Astrocyte of the cerebellum (primary cell): Measurements from ENCODE around the gene SAMD1.

Experiments used
- DNase-seq: peaks from one replicate; pipeline ENCODE4 v3.0.0-alpha.2; 2011; ENCODE audit warnings: low read depth
- H3K4me3 ChIP-seq: 2 replicates; pipeline ENCODE4 v1.5.1; 2011; ENCODE audit warnings: mild to moderate bottlenecking, low read depth, low read length, moderate library complexity
- in situ Hi-C: cut with HindIII; loops from 2 replicates; pipeline ENCODE4 v1.10.0; 2017; ENCODE audit warnings: low sequenced_read_pairs
- TF ChIP-seq, protein P1 (sequence below): IDR thresholded peaks from 2 replicates; pipeline ENCODE4 v1.5.1; 2012; ENCODE audit warnings: low read length, low read depth, moderate library complexity, mild to moderate bottlenecking; ENCODE audit errors: missing control alignments

The SAMD1 gene

DNA sequence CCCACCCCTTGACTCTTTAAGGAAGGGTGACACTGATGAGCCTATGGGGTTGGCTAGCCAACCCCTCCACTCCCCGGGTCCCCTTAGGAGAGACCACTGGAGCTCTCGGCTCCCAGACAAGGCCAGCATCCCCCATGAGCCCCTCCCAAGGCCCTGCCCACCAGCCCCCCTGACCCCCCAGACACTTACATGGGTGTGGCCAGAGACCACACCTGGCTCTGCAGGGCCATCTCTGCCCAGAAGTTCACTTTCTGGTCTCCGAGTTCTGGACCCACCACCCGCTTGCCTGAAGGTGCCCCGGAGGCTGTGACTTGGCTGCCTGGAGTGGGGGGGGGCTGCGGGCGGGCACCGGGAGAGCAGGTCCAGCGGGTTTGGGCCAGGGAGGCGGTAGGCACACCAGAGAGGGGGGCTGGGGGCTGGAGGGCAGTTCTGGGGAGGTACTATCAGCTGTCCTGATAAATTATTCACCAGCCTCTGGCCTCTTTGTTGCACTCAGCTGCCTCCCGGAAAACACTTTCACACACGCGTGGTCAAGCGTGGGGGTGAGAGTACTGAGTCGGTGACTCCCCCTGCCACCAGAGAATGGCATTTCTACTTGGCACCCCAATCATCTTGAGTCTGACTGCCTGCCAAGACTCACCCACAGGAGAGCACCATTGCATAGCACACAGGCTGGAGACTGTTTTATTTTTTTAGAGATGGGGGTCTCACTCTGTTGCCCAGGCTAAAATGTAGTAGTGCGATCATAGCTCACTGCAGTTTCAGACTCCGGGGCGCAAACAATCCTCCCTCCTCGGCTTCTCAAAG, 28.6 kb downstream of the SAMD1 start, which contains the start of gene PALM3:
Gene PALM3 (minus strand): TSS at position 326 of the 807 bp plus-strand sequence. CDS start 96 bp downstream, at position 230.
- no peak for DNase-seq
- H3K4me3 ChIP-seq, result no peak within 1 kb of the TSS
- in situ Hi-C loops, result no loop called here
- TF ChIP-seq, protein P1, sequence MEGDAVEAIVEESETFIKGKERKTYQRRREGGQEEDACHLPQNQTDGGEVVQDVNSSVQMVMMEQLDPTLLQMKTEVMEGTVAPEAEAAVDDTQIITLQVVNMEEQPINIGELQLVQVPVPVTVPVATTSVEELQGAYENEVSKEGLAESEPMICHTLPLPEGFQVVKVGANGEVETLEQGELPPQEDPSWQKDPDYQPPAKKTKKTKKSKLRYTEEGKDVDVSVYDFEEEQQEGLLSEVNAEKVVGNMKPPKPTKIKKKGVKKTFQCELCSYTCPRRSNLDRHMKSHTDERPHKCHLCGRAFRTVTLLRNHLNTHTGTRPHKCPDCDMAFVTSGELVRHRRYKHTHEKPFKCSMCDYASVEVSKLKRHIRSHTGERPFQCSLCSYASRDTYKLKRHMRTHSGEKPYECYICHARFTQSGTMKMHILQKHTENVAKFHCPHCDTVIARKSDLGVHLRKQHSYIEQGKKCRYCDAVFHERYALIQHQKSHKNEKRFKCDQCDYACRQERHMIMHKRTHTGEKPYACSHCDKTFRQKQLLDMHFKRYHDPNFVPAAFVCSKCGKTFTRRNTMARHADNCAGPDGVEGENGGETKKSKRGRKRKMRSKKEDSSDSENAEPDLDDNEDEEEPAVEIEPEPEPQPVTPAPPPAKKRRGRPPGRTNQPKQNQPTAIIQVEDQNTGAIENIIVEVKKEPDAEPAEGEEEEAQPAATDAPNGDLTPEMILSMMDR, result no peak

DNA sequence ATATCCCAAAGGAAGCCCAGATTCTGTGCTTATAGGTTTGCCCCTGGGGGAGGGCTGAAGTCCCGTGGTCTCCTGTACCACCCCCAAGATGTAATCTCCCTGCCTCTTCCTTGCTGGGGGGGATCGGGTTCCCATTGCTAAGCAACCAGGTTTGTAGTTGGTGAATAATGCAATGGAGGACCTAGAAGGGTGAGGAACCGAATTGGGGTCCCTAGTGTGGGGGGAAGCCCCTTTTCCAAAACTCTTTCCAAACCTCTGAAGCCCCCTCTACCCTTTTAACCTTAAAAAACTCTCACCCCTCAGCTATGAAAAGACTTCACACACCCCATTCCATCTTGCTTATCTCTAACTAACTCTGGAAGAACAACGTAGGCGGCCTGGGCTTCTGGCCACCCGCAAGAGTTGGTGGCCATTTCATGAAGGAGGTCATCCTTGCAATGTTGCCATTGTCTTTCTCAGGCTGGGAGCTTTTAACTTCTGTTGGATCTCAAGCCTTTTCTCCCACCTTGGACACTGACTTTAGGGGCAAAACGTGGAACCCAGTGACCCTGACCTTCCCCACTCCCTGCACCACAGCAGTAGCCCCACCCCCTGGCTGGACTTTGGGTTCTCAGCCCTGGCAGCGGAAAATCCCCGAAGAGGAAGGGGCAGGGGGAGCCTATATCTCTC, 29.3 kb downstream of the SAMD1 start:
- in situ Hi-C loops, result no loop called here
- DNase-seq, result no peak
- H3K4me3 ChIP-seq, result no peak overlapping the region
- TF ChIP-seq, protein P1, result no peak

- TF ChIP-seq, protein P1, result no peak
- no peak overlapping the region for H3K4me3 ChIP-seq
- in situ Hi-C loops, result no loop called here
- no peak for DNase-seq
These were observed 30.8 kb downstream of the SAMD1 start for GRCh38 chr19:14059652-14060155.

GRCh38 chr19:14059093-14059480, 31.5 kb downstream of the SAMD1 start:
- in situ Hi-C loops, result no loop called here
- TF ChIP-seq, protein P1, result peak; percentile 73
- DNase-seq, result no peak
- H3K4me3 ChIP-seq, result no peak overlapping the region

DNA sequence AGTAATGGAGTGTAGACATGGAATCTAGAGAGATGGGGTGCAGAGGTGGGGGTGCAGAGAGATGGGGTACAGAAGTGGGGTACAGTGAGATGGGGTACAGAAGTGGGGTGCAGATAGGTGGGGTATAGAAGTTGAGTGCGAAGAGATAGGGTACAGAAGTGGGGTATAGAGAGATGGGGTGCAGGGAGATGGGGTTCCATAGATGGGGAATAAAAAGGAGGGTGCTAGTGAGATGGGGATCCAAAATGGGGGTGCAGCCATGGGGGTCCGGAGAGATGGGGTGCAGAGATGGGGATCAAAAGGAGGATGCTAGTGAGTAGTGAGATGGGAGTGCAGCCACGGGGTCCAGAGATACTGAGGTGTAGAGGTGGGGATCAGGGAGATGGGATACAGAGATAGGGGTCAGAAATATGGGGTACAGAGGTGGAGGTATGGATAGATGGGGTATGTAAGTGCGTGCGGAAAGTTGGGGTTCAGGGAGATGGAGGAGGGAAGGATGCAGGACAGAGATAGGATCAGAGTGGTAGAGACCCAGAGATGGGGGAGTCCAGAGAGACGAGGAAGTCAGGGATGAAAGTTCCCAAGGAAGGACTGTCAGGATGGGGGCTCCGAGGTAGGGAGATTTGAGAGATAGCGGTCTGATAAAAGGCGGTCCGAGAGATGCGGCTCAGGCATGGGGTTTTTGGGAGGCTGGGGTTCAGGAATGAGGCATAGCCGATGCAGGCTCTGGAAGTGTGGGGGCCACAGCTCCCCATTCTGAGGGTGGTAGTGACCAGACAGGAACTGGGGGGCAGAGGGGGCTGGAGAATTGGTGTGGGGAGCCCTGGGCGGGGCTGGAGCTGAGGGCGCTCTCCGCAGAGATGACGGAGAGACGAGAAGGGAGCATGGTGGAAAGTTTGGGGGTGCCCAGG, 32.1 kb downstream of the SAMD1 start:
- in situ Hi-C loops, result no loop called here
- peak overlapping the region; percentile 36 for H3K4me3 ChIP-seq
- TF ChIP-seq, protein P1, result no peak
- no peak for DNase-seq
